Tibial artery (tissue), 4 donors: ENCODE measurements around the gene TECR.

Source experiments
- DNase-seq, 2 donors: peaks; one replicate each; pipeline ENCODE4 v3.0.0-alpha.2; 2019
- H3K27ac ChIP-seq, 2 donors: fragments of 200-600 bp; sonication (generic) in 1 of 2; 1 replicate in 1 of 2; 2 replicates in 1 of 2; pipeline ENCODE4 v1.5.1; 2018 to 2019; ENCODE audit warnings: mild to moderate bottlenecking in 1 of 2
- H3K27me3 ChIP-seq, 2 donors: fragments of 200-600 bp; sonication (generic) in 1 of 2; one replicate each; pipeline versions ENCODE4 v1.5.1 to v1.6.0; 2016 to 2019
- H3K36me3 ChIP-seq, 3 donors: fragments of 200-600 bp; sonication (generic) in 2 of 3; one replicate each; pipeline ENCODE4 v1.5.1; 2016 to 2019; ENCODE audit warnings: mild to moderate bottlenecking in 2 of 3
- H3K4me1 ChIP-seq, 4 donors: fragments of 200-600 bp; sonication (generic) in 2 of 4; 1 replicate in 3 of 4; 2 replicates in 1 of 4; pipeline ENCODE4 v1.5.1; 2016 to 2019
- H3K4me3 ChIP-seq, 2 donors: fragments of 200-600 bp; sonication (generic) in 1 of 2; 1 replicate in 1 of 2; 2 replicates in 1 of 2; pipeline ENCODE4 v1.5.1; 2018 to 2019; ENCODE audit warnings: mild to moderate bottlenecking in 2 of 2
- H3K9me3 ChIP-seq, 3 donors: fragments of 200-600 bp; sonication (generic) in 1 of 3; one replicate each; pipeline ENCODE4 v1.5.1; 2016 to 2019
- CTCF ChIP-seq, 2 experiments: fragments of 200-600 bp in 1 of 2; fragments of 450-650 bp in 1 of 2; IDR thresholded peaks; one replicate each; pipeline ENCODE4 v1.5.1; 2017 to 2019; ENCODE audit warnings: antibody characterized with exemption in 2 of 2, mild to moderate bottlenecking in 1 of 2, moderate library complexity in 1 of 2
- intact Hi-C: fragments of 100-400 bp; cut with DNase I; formaldehyde crosslinking; loops from one replicate; pipeline ENCODE4 v1.15.0; 2023; ENCODE audit warnings: low total_unique reads

Gene TECR

GRCh38 chr19:14566712-14567077 is 37.3 kb downstream of the TECR start:
- peaks cover 0 to 52% (median 25%) of the 10 kb centered on the region in 3 donors for H3K36me3 ChIP-seq
- no peaks in the 10 kb centered on the region for H3K27me3 ChIP-seq
- intact Hi-C loops, result loop anchor here (5.0 kb wide), 1 partner anchor 116 kb away; no protein-coding TSS in a partner anchor
- H3K9me3 ChIP-seq, result no peaks in the 10 kb centered on the region
- no peak for DNase-seq
- no peak overlapping the region for H3K4me3 ChIP-seq
- H3K4me1 ChIP-seq, result peaks cover 0 to 48% (median 33%) of the 10 kb centered on the region in 4 donors
- TF ChIP-seq CTCF (IDR thresholded peaks at IDR 0.05), result no peak
- H3K27ac ChIP-seq, result no peak overlapping the region

- no peak for DNase-seq
- Histone ChIP-seq H3K36me3 (peaks cover 0 to 52% (median 25%) of the 10 kb centered on the region in 3 donors), H3K27me3 (no peaks in the 10 kb centered on the region), H3K9me3 (no peaks in the 10 kb centered on the region), H3K27ac (no peak overlapping the region), H3K4me1 (peaks cover 0 to 46% (median 30%) of the 10 kb centered on the region in 4 donors), H3K4me3 (no peak overlapping the region)
- intact Hi-C loops, result loop anchor here (5.0 kb wide), 1 partner anchor 115 kb away; no protein-coding TSS in a partner anchor
- TF ChIP-seq CTCF (IDR thresholded peaks at IDR 0.05), result no peak
These were observed 37.7 kb downstream of the TECR start for GRCh38 chr19:14567079-14567478.

GRCh38 chr19:14570864-14571527 is 41.6 kb downstream of the TECR start:
- Histone ChIP-seq H3K4me1 (peaks cover 0 to 35% (median 25%) of the 10 kb centered on the region in 4 donors), H3K27me3 (no peaks in the 10 kb centered on the region), H3K9me3 (no peaks in the 10 kb centered on the region), H3K36me3 (peaks cover 0 to 37% (median 8%) of the 10 kb centered on the region in 3 donors), H3K4me3 (peak overlapping the region; percentile 83 to 90), H3K27ac (peak overlapping the region; percentile 69 to 80)
- intact Hi-C loops, result no loop called here
- TF ChIP-seq CTCF (IDR thresholded peaks at IDR 0.05), result no peak
- DNase-seq, result no peak

- H3K4me3 ChIP-seq, result peak within 1 kb of the TSS; percentile 83 to 90
- intact Hi-C loops, result no loop called here
- peak within 1 kb of the TSS; percentile 69 to 80 for H3K27ac ChIP-seq
- no peaks in the 10 kb centered on the region for H3K9me3 ChIP-seq
- peaks cover 0 to 28% (median 0%) of the 10 kb centered on the region in 3 donors for H3K36me3 ChIP-seq
- peak; percentile 91 to 94 for DNase-seq
- H3K27me3 ChIP-seq, result no peaks in the 10 kb centered on the region
- peak; percentile 53 to 74 for TF ChIP-seq CTCF (IDR thresholded peaks at IDR 0.05)
- peaks cover 0 to 35% (median 25%) of the 10 kb centered on the region in 4 donors for H3K4me1 ChIP-seq
These were observed 42.5 kb downstream of the TECR start, which contains the start of gene NDUFB7 for GRCh38 chr19:14571695-14572490. NDUFB7 (minus strand) TSS chr19:14572066; CDS start chr19:14572000, 66 bp downstream.

- intact Hi-C loops, result no loop called here
- Histone ChIP-seq H3K4me1 (peaks cover 0 to 17% (median 13%) of the 10 kb centered on the region in 4 donors), H3K4me3 (no peak overlapping the region), H3K9me3 (no peaks in the 10 kb centered on the region), H3K27me3 (no peaks in the 10 kb centered on the region), H3K27ac (no peak overlapping the region), H3K36me3 (no peaks in the 10 kb centered on the region)
- no peak for DNase-seq
- TF ChIP-seq CTCF (IDR thresholded peaks at IDR 0.05), result no peak
These were observed 46.1 kb downstream of the TECR start for GRCh38 chr19:14575428-14575980.
